ENCODE measurements around the gene VWA3B.

DNA sequence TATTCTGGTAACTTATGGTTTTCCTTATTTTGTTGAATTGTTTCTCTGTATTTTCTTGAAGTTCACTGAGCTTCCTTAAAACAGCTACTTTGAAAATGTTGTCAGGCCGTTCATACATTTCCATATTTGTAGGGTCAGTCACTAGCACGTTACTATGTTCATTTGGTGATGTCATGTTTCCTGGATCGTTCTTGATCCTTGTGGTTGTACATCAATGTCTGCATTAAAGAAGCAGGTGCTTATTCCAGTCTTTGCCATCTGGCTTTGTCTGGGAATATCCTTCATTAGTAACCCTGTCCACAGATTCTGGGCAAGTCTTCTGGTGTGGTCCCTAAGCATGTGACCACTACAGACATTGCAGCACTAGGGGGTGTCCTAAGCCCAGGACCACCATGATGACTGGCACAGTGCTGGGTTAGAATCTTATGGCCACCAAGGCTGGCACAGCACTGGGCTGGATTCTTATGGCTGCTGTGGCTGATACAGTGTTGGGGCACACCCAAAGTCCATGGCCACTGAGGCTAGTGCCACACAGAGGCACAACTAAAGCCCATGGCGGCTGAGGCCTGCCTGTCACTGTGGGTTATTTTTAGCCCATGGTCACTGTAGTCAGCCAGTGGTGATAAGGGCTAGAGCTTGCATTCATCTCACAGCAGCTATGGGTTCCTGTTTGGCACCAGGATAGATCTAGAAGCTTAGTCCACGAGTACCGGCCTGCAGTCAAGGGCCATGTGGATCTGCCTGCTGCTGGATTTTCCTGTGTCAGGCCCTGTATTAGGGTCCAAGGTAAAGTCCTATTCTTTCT, 13.2 kb downstream of the VWA3B start:
- no peak for TF ChIP-seq CTCF (IDR thresholded peaks at IDR 0.05)
- no peak for TF ChIP-seq POLR2A (IDR thresholded peaks at IDR 0.05)
- TF ChIP-seq POLR2AphosphoS5 (IDR thresholded peaks at IDR 0.05) = no peak
- no peak for TF ChIP-seq EP300 (IDR thresholded peaks at IDR 0.05)

All from upper lobe of left lung (tissue), 4 donors.